ENCODE results near the gene NR0B1. TPM values are rescaled to one million over a fixed set of nuclear protein-coding genes. Genes with fewer than 3 reads are reported as not detected.

NR0B1 gene, protein sequence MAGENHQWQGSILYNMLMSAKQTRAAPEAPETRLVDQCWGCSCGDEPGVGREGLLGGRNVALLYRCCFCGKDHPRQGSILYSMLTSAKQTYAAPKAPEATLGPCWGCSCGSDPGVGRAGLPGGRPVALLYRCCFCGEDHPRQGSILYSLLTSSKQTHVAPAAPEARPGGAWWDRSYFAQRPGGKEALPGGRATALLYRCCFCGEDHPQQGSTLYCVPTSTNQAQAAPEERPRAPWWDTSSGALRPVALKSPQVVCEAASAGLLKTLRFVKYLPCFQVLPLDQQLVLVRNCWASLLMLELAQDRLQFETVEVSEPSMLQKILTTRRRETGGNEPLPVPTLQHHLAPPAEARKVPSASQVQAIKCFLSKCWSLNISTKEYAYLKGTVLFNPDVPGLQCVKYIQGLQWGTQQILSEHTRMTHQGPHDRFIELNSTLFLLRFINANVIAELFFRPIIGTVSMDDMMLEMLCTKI
- total RNA-seq, result under 0.01 TPM

DNA sequence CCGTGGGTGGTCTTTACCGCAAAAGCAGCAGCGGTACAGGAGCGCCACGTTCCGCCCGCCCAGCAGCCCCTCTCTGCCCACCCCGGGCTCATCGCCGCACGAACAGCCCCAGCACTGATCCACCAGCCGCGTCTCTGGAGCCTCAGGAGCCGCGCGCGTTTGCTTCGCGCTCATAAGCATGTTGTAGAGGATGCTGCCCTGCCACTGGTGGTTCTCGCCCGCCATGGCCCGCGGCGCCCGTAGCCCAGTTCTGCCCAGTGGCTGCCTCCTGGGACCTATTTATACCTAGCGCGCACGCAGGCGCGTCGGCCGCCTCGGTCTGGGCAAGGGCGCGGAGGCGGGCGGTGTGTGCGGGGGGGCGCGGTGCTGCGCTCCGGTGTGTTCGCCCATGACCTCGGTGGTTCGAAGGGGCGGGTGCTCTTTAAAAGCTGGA lies at the start of gene NR0B1:
Gene NR0B1, minus strand, starts transcription at position 252 of the 433 bp plus-strand sequence. Its CDS starts 27 bp downstream, at position 225.
- Histone ChIP-seq H3K27me3 (ENCODE audit: control insufficient read depth in 3 of 3, insufficient read depth in 3 of 3, low read length in 3 of 3) (peaks cover 6 to 17% (median 17%) of the 10 kb centered on the region in 3 donors), H3K9me3 (ENCODE audit: control insufficient read depth in 3 of 3, low read length in 3 of 3) (no peaks in the 10 kb centered on the region), H3K4me3 (ENCODE audit: low read length in 3 of 3) (no peak within 1 kb of the TSS), H3K4me1 (ENCODE audit: control insufficient read depth in 3 of 3, insufficient read depth in 3 of 3, low read length in 3 of 3) (peaks cover 0 to 5% (median 2%) of the 10 kb centered on the region in 3 donors), H3K9ac (ENCODE audit: low read depth in 1 of 3, low read length in 3 of 3) (no peak within 1 kb of the TSS), H3K27ac (ENCODE audit: low read depth, low read length) (no peak within 1 kb of the TSS), H3K36me3 (ENCODE audit: control insufficient read depth in 3 of 3, insufficient read depth in 3 of 3, low read length in 3 of 3) (no peaks in the 10 kb centered on the region)

DNA sequence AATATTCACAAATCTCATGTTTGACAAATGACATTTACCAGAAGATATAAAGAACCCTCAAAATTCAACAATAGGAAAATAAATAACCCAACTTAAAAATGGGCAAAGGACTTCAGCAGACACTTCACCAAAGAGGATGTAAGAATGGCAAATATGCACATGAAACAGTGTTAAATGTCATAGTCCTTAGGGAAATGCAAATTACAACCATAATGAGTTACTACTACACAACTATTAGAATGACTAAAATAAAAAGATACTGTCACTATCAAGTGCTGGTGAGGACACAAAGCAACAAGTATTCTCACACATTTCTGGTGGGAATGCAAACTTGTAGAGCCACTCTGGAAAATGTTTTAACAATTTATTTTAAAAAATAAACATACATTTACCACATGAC lies 40.8 kb upstream of the NR0B1 start:
- Histone ChIP-seq H3K27me3 (ENCODE audit: control insufficient read depth in 3 of 3, insufficient read depth in 3 of 3, low read length in 3 of 3) (no peaks in the 10 kb centered on the region), H3K27ac (ENCODE audit: low read depth, low read length) (no peak overlapping the region), H3K4me3 (ENCODE audit: low read length in 3 of 3) (no peak overlapping the region), H3K36me3 (ENCODE audit: control insufficient read depth in 3 of 3, insufficient read depth in 3 of 3, low read length in 3 of 3) (no peaks in the 10 kb centered on the region), H3K4me1 (ENCODE audit: control insufficient read depth in 3 of 3, insufficient read depth in 3 of 3, low read length in 3 of 3) (no peaks in the 10 kb centered on the region), H3K9me3 (ENCODE audit: control insufficient read depth in 3 of 3, low read length in 3 of 3) (peaks cover 0 to 7% (median 0%) of the 10 kb centered on the region in 3 donors), H3K9ac (ENCODE audit: low read depth in 1 of 3, low read length in 3 of 3) (no peak overlapping the region)

DNA sequence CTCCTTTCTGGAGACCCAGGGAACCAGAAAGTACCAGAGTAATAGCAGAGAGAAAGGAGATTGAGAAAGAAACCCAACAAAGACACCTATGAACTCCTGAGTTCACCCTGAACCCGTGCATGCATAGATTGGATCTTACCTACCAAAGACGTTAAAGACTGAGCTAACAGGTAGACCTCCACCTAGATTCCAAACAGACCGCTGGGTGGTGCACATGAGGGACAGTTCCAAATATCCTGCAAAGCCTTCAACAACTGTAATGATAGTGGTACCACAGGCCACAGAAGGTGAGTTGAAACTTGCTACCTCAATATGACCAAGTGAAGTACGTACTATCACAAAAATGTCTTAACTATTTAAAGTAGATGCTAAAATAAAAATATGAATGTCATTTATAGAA lies 34.0 kb upstream of the NR0B1 start:
- Histone ChIP-seq H3K9ac (ENCODE audit: low read depth in 1 of 3, low read length in 3 of 3) (no peak overlapping the region), H3K4me3 (ENCODE audit: low read length in 3 of 3) (no peak overlapping the region), H3K27me3 (ENCODE audit: control insufficient read depth in 3 of 3, insufficient read depth in 3 of 3, low read length in 3 of 3) (no peaks in the 10 kb centered on the region), H3K4me1 (ENCODE audit: control insufficient read depth in 3 of 3, insufficient read depth in 3 of 3, low read length in 3 of 3) (no peaks in the 10 kb centered on the region), H3K27ac (ENCODE audit: low read depth, low read length) (no peak overlapping the region), H3K9me3 (ENCODE audit: control insufficient read depth in 3 of 3, low read length in 3 of 3) (peaks cover 0 to 3% (median 0%) of the 10 kb centered on the region in 3 donors), H3K36me3 (ENCODE audit: control insufficient read depth in 3 of 3, insufficient read depth in 3 of 3, low read length in 3 of 3) (no peaks in the 10 kb centered on the region)

DNA sequence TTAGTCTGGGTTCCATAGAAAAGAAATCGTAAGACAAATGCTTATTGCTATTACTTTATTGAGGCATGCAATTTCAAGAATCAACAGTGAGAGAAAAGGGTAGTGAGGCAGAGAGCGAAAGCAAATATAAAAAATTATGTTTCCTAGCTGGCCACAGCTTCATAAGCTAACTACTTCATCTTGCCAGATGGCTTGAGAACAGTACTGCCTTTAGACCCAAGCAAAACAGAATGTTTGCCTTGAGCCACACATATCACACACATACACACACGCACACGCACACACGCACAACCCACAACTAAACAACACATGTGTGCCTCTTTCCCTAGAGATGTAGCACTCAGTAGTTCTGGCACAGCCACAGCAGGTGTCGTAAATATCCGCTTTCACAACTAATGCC lies 31.6 kb upstream of the NR0B1 start:
- Histone ChIP-seq H3K4me1 (ENCODE audit: control insufficient read depth in 3 of 3, insufficient read depth in 3 of 3, low read length in 3 of 3) (no peaks in the 10 kb centered on the region), H3K9me3 (ENCODE audit: control insufficient read depth in 3 of 3, low read length in 3 of 3) (no peaks in the 10 kb centered on the region), H3K36me3 (ENCODE audit: control insufficient read depth in 3 of 3, insufficient read depth in 3 of 3, low read length in 3 of 3) (no peaks in the 10 kb centered on the region), H3K4me3 (ENCODE audit: low read length in 3 of 3) (no peak overlapping the region), H3K9ac (ENCODE audit: low read depth in 1 of 3, low read length in 3 of 3) (no peak overlapping the region), H3K27ac (ENCODE audit: low read depth, low read length) (no peak overlapping the region), H3K27me3 (ENCODE audit: control insufficient read depth in 3 of 3, insufficient read depth in 3 of 3, low read length in 3 of 3) (no peaks in the 10 kb centered on the region)

DNA sequence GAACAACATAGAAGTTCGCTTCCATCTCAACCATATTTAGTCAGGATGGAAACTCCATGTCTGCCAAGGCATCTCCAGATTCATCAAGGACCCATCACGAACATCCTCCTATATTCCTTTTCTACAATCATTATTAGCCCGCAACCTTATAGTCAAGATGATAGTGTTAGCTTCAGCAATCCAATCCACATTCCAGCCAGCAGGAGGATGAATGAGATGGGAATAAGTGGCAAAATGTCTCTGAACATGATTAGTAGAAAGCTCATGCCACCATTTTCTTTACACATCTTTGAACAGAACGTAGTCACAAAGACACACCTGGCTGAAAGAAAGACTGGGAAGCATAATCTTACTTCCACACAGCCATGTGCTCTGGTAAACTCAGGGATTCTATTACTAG lies 18.6 kb upstream of the NR0B1 start:
- Histone ChIP-seq H3K27ac (ENCODE audit: low read depth, low read length) (no peak overlapping the region), H3K4me3 (ENCODE audit: low read length in 3 of 3) (no peak overlapping the region), H3K9me3 (ENCODE audit: control insufficient read depth in 3 of 3, low read length in 3 of 3) (no peaks in the 10 kb centered on the region), H3K36me3 (ENCODE audit: control insufficient read depth in 3 of 3, insufficient read depth in 3 of 3, low read length in 3 of 3) (no peaks in the 10 kb centered on the region), H3K4me1 (ENCODE audit: control insufficient read depth in 3 of 3, insufficient read depth in 3 of 3, low read length in 3 of 3) (no peaks in the 10 kb centered on the region), H3K27me3 (ENCODE audit: control insufficient read depth in 3 of 3, insufficient read depth in 3 of 3, low read length in 3 of 3) (no peaks in the 10 kb centered on the region), H3K9ac (ENCODE audit: low read depth in 1 of 3, low read length in 3 of 3) (no peak overlapping the region)

DNA sequence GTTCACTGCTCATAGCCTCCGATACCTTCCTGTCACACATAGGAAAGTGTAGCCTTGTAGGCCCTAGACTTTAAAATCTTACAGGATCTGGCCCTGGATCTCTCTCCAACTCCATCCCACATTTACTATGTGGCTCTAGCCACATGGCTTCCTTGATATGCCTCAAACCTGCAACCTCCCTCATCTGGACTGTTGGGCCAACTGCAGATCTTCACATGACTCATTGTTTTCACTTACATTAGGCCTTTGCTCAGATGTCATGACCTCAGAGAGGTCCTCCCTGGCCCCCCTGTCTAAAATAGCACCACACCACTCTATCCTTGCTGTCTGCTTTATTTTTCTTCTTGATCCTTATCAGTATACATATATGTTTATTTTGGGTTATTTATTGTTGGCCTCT lies 8.1 kb upstream of the NR0B1 start:
- H3K4me1 ChIP-seq (ENCODE audit: control insufficient read depth in 3 of 3, insufficient read depth in 3 of 3, low read length in 3 of 3), result no peaks in the 10 kb centered on the region
- no peaks in the 10 kb centered on the region for H3K36me3 ChIP-seq (ENCODE audit: control insufficient read depth in 3 of 3, insufficient read depth in 3 of 3, low read length in 3 of 3)
- H3K27ac ChIP-seq (ENCODE audit: low read depth, low read length), result no peak overlapping the region
- no peak overlapping the region for H3K9ac ChIP-seq (ENCODE audit: low read depth in 1 of 3, low read length in 3 of 3)
- no peaks in the 10 kb centered on the region for H3K9me3 ChIP-seq (ENCODE audit: control insufficient read depth in 3 of 3, low read length in 3 of 3)
- no peaks in the 10 kb centered on the region for H3K27me3 ChIP-seq (ENCODE audit: control insufficient read depth in 3 of 3, insufficient read depth in 3 of 3, low read length in 3 of 3)
- no peak overlapping the region for H3K4me3 ChIP-seq (ENCODE audit: low read length in 3 of 3)

DNA sequence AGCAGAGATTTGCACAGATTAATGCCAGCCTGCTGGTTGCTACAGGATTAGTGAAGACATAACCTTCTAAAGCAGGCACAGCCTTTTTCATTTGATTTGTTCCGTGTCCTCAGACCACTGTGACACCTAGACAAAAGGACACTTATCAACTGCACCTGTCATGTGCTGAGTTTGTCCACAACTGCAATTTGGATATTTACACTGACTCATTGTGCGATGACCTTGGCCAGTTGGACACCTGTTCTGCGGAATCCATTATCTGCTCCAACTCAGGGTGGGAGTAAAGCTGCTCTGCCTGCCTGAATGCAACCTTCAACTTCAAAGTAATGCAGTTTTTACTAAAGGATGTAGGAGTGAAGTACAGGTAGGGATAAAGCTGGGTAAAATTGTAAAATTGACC lies 4.1 kb upstream of the NR0B1 start:
- Histone ChIP-seq H3K27me3 (ENCODE audit: control insufficient read depth in 3 of 3, insufficient read depth in 3 of 3, low read length in 3 of 3) (peaks cover under 1 to 11% (median 2%) of the 10 kb centered on the region in 3 donors), H3K27ac (ENCODE audit: low read depth, low read length) (no peak overlapping the region), H3K4me1 (ENCODE audit: control insufficient read depth in 3 of 3, insufficient read depth in 3 of 3, low read length in 3 of 3) (peaks cover 0 to 4% (median under 1%) of the 10 kb centered on the region in 3 donors), H3K9ac (ENCODE audit: low read depth in 1 of 3, low read length in 3 of 3) (no peak overlapping the region), H3K4me3 (ENCODE audit: low read length in 3 of 3) (no peak overlapping the region), H3K9me3 (ENCODE audit: control insufficient read depth in 3 of 3, low read length in 3 of 3) (no peaks in the 10 kb centered on the region), H3K36me3 (ENCODE audit: control insufficient read depth in 3 of 3, insufficient read depth in 3 of 3, low read length in 3 of 3) (no peaks in the 10 kb centered on the region)

DNA sequence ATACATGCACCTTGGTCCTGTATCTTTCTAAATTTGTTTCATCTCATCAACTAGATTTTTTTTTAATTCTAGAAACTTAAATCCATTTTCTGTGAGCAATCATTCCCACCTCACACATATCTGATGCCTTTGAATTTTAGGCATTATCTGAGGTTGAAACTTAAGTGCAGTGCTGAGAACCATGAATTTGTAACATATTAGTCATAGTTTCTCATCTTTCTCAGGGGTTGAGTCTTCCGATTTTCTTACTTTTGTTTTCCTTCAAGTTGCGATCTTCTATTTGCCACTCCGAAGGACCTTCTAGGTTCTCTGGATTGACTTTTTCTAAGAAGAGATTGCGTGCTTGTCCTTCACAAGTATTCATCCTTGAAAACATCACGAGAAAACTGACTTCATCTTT lies 3.7 kb upstream of the NR0B1 start:
- peaks cover 5 to 15% (median 6%) of the 10 kb centered on the region in 3 donors for H3K27me3 ChIP-seq (ENCODE audit: control insufficient read depth in 3 of 3, insufficient read depth in 3 of 3, low read length in 3 of 3)
- no peak overlapping the region for H3K27ac ChIP-seq (ENCODE audit: low read depth, low read length)
- H3K9me3 ChIP-seq (ENCODE audit: control insufficient read depth in 3 of 3, low read length in 3 of 3), result no peaks in the 10 kb centered on the region
- H3K4me1 ChIP-seq (ENCODE audit: control insufficient read depth in 3 of 3, insufficient read depth in 3 of 3, low read length in 3 of 3), result peaks cover 0 to 5% (median 2%) of the 10 kb centered on the region in 3 donors
- no peak overlapping the region for H3K9ac ChIP-seq (ENCODE audit: low read depth in 1 of 3, low read length in 3 of 3)
- no peaks in the 10 kb centered on the region for H3K36me3 ChIP-seq (ENCODE audit: control insufficient read depth in 3 of 3, insufficient read depth in 3 of 3, low read length in 3 of 3)
- no peak overlapping the region for H3K4me3 ChIP-seq (ENCODE audit: low read length in 3 of 3)

DNA sequence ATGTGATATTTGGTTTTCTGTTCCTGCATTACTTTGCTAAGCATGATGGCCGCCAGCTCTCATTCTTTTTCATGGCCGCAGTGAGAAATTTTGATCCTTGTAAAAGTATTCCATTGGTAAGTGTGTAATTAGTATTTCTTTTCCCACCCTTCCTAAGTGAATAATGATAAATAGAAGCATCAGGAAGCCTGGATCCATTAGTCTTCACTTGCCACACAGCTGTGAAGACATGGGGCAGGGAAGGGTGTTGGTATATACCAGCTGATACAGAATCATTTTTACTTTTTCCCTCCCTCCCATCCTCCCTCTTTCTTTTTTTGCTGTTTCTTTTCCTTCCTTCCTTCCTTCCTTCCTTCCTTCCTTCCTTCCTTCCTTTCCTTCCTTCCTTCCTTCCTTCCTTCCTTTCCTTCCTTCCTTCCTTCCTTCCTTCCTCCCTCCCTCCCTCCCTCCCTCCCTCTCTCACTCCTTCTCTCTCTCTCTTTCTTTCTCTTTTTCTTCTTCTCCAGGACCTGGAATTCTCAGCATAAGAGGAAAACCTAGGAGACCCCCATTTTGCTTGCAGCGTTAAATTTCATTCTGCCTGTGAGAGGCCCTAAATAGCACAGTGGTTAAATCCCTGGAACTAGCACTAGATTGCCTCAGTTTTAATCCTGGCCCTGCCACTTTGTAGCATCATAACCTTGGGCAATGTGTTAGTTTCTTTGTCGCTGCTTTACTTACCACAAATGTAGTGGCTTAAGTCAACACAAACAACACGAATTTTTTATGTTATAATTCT lies 1.4 kb upstream of the NR0B1 start:
- no peak overlapping the region for H3K4me3 ChIP-seq (ENCODE audit: low read length in 3 of 3)
- H3K9ac ChIP-seq (ENCODE audit: low read depth in 1 of 3, low read length in 3 of 3), result no peak overlapping the region
- H3K36me3 ChIP-seq (ENCODE audit: control insufficient read depth in 3 of 3, insufficient read depth in 3 of 3, low read length in 3 of 3), result no peaks in the 10 kb centered on the region
- peaks cover 6 to 17% (median 17%) of the 10 kb centered on the region in 3 donors for H3K27me3 ChIP-seq (ENCODE audit: control insufficient read depth in 3 of 3, insufficient read depth in 3 of 3, low read length in 3 of 3)
- no peak overlapping the region for H3K27ac ChIP-seq (ENCODE audit: low read depth, low read length)
- no peaks in the 10 kb centered on the region for H3K9me3 ChIP-seq (ENCODE audit: control insufficient read depth in 3 of 3, low read length in 3 of 3)
- H3K4me1 ChIP-seq (ENCODE audit: control insufficient read depth in 3 of 3, insufficient read depth in 3 of 3, low read length in 3 of 3), result peaks cover 0 to 5% (median 2%) of the 10 kb centered on the region in 3 donors
